Measurements from ENCODE around the gene MCTP2. TPM values are rescaled to one million over a fixed set of nuclear protein-coding genes. Genes with fewer than 3 reads are reported as not detected.

MCTP2 gene
- total and polyA plus RNA-seq, 2 of the 8 experiments (the other 6 are each of a cell fraction or from before 2014, with no cell fraction given) = 3.4 to 4.5 TPM

- ChIA-PET CTCF (ENCODE audit: partially characterized antibody) (interaction anchor here (0.7 to 1.1 kb wide), 2 partner anchors 83 to 134 kb away, joined by 3 to 4 read pairs; no protein-coding TSS in a partner anchor), POLR2A (ENCODE audit: partially characterized antibody) (no interaction called here)
- H2BK12ac ChIP-seq (ENCODE audit: low read depth, low read length) = no peak overlapping the region
- H3K56ac ChIP-seq (replicated peaks; ENCODE audit: insufficient read length, low read depth, low read length) = no peak overlapping the region
- no peak overlapping the region for H2BK120ac ChIP-seq (replicated peaks; ENCODE audit: low read depth, low read length)
- no peak overlapping the region for H3K4me3 ChIP-seq (ENCODE audit: extremely low read depth in 1 of 4, insufficient read depth in 2 of 4, low read depth in 3 of 4, low read length in 4 of 4)
- H2BK5ac ChIP-seq (ENCODE audit: low read depth, low read length) = no peak overlapping the region
- 94% methylated on average over 5 of the region's 5 CpGs; no CpG with 5 or more reads in 1 of the 2 experiments for WGBS, 2 experiments (ENCODE audit: extremely low coverage in 1 of 2, insufficient coverage in 1 of 2, insufficient read length in 1 of 2, insufficient replicate concordance in 2 of 2, low coverage in 1 of 2, low lambda C conversion rate in 2 of 2, missing lambda C conversion rate in 1 of 2)
- DNase-seq (ENCODE audit: low read depth in 1 of 2, low spot score in 2 of 2) (no peak), FAIRE-seq (no peak)
- no peak overlapping the region for H4K8ac ChIP-seq (ENCODE audit: extremely low read depth, insufficient read depth, low read length)
- no peak overlapping the region for H3K9ac ChIP-seq (replicated peaks in 1 of 4; ENCODE audit: extremely low read depth in 1 of 4, low read depth in 3 of 4, low read length in 3 of 4)
- no peak overlapping the region for H3K14ac ChIP-seq (ENCODE audit: insufficient read length)
- H3K4me2 ChIP-seq (ENCODE audit: insufficient read depth in 1 of 2, low read depth in 2 of 2, low read length in 2 of 2) = no peak overlapping the region
- H2BK20ac ChIP-seq (ENCODE audit: low read length) = no peak overlapping the region
- no peak overlapping the region for H2BK15ac ChIP-seq (ENCODE audit: low read length)
- H3K4ac ChIP-seq (replicated peaks; ENCODE audit: insufficient read length, low read depth, low read length) = no peak overlapping the region
- H2AFZ ChIP-seq (ENCODE audit: low read length) = no peak overlapping the region
- no peak overlapping the region for H2AK5ac ChIP-seq (ENCODE audit: low read depth, low read length)
- H3K18ac ChIP-seq (ENCODE audit: extremely low read depth, low read length) = no peak overlapping the region
- H3K36me3 ChIP-seq (ENCODE audit: control insufficient read depth in 2 of 4, insufficient read depth in 4 of 4, low read length in 3 of 4) = no peaks in the 10 kb centered on the region
- no peaks in the 10 kb centered on the region for H3K27me3 ChIP-seq (replicated peaks in 1 of 4; ENCODE audit: control insufficient read depth in 3 of 4, extremely low read depth in 1 of 4, insufficient read depth in 3 of 4, low read length in 3 of 4)
- H4K20me1 ChIP-seq (replicated peaks in 1 of 2; ENCODE audit: control insufficient read depth in 1 of 2, insufficient read depth in 2 of 2, low read length in 2 of 2) = no peaks in the 10 kb centered on the region
- peaks cover 0 to 3% (median 0%) of the 10 kb centered on the region in 4 experiments; a peak in 1 of 7 replicates for H3K4me1 ChIP-seq (replicated peaks in 1 of 4; ENCODE audit: control insufficient read depth in 3 of 4, insufficient read depth in 4 of 4, low read length in 3 of 4)
- H3K79me2 ChIP-seq (ENCODE audit: control insufficient read depth in 1 of 2, insufficient read depth in 2 of 2, low read length in 2 of 2) = no peaks in the 10 kb centered on the region
- H4K5ac ChIP-seq (ENCODE audit: insufficient read length, low read depth, low read length) = no peak overlapping the region
- no peak overlapping the region for H4K91ac ChIP-seq (replicated peaks; ENCODE audit: insufficient read length, low read length)
- no peaks in the 10 kb centered on the region for H3K9me3 ChIP-seq (ENCODE audit: insufficient read depth in 2 of 2, low read depth in 1 of 2, low read length in 1 of 2)
- H3K23me2 ChIP-seq (ENCODE audit: low read depth, low read length) = no peaks in the 10 kb centered on the region
- H3K79me1 ChIP-seq (ENCODE audit: low read depth, low read length) = no peaks in the 10 kb centered on the region
- H3K23ac ChIP-seq (ENCODE audit: insufficient read length) = no peak overlapping the region
- no peak overlapping the region for H3K27ac ChIP-seq (ENCODE audit: low read depth, low read length)
- no peak for TF ChIP-seq RFX5 (IDR thresholded peaks at IDR 0.05; ENCODE audit: borderline replicate concordance, low read depth, low read length)
- no peak for TF ChIP-seq SIN3A (conservative IDR thresholded peaks at IDR 0.05 in 1 of 2, IDR thresholded peaks at IDR 0.05 in 1 of 2; ENCODE audit: low read depth in 1 of 2, low read length in 2 of 2)
- TF ChIP-seq ATF3 (IDR thresholded peaks at IDR 0.05; ENCODE audit: insufficient read depth, low read depth, low read length) = no peak
- no peak for TF ChIP-seq TAF7 (optimal IDR thresholded peaks at IDR 0.05; ENCODE audit: borderline replicate concordance, low read depth, low read length)
- no peak for TF ChIP-seq POU5F1 (IDR thresholded peaks at IDR 0.05; ENCODE audit: low read depth, low read length)
- TF ChIP-seq HDAC2 (IDR thresholded peaks at IDR 0.05; ENCODE audit: borderline replicate concordance in 1 of 2, low read depth in 2 of 2, low read length in 2 of 2) = no peak
- no peak for TF ChIP-seq JUND (IDR thresholded peaks at IDR 0.05; ENCODE audit: low read length)
- no peak for TF ChIP-seq RAD21 (IDR thresholded peaks at IDR 0.05 in 1 of 2, conservative IDR thresholded peaks at IDR 0.05 in 1 of 2; ENCODE audit: low read depth in 2 of 2, low read length in 2 of 2)
- no peak for TF ChIP-seq TAF1 (IDR thresholded peaks at IDR 0.05; ENCODE audit: low read depth, low read length)
- no peak for TF ChIP-seq SUZ12 (IDR thresholded peaks at IDR 0.05; ENCODE audit: low read length)
- no peak for TF ChIP-seq GTF2F1 (IDR thresholded peaks at IDR 0.05; ENCODE audit: borderline replicate concordance, low read depth, low read length)
- TF ChIP-seq BRCA1 (IDR thresholded peaks at IDR 0.05; ENCODE audit: low read depth, low read length) = no peak
- no peak for TF ChIP-seq MAFK (IDR thresholded peaks at IDR 0.05; ENCODE audit: low read depth, low read length)
Observed at GRCh38 chr15:94443186-94443585, 211.8 kb downstream of the MCTP2 start.
